ENCODE results near the gene SLX9. TPM values are rescaled to one million over a fixed set of nuclear protein-coding genes. Genes with fewer than 3 reads are reported as not detected.
"Not testable (repeated sequence)": the region's sequence is repeated elsewhere in the genome, so short reads cannot be mapped to it uniquely, and the experiment has no call there.

The SLX9 gene
- total RNA-seq, 5 donors from 2014 or later (not counting 1 experiment from before 2014, with no cell fraction given), result 16.7 to 32.2 (median 26.7) TPM

- Mint-ChIP-seq H3K4me1 (peaks cover 66 to 78% (median 77%) of the 10 kb centered on the region in 3 donors), H3K27ac (peak overlapping the region; percentile 89 to 90), H3K27me3 (no peaks in the 10 kb centered on the region), H3K4me3 (peak overlapping the region in 2 of 3 donors; percentile 24 to 80), H3K9me3 (no peaks in the 10 kb centered on the region), H3K36me3 (peaks cover 16% of the 10 kb centered on the region)
- peak overlapping the region; percentile 33 to 62 for H3K4me3 ChIP-seq (ENCODE audit: control insufficient read depth in 1 of 2, extremely low read depth in 1 of 2, low read length in 1 of 2)
- no peaks in the 10 kb centered on the region for H3K27me3 ChIP-seq (replicated peaks in 1 of 2; ENCODE audit: control insufficient read depth in 2 of 2, extremely low read depth in 1 of 2, insufficient read depth in 2 of 2, low read length in 1 of 2)
- H3K27ac ChIP-seq (ENCODE audit: low read length), result peak overlapping the region; percentile 78
- WGBS (ENCODE audit: insufficient coverage), result 83% methylated on average over 6 of the region's 27 CpGs
- H3K36me3 ChIP-seq (ENCODE audit: control insufficient read depth in 2 of 2, extremely low read depth in 1 of 2, insufficient read depth in 1 of 2, low read length in 1 of 2), result peaks cover 7 to 55% of the 10 kb centered on the region in 2 donors
- ATAC-seq (replicated peaks in 1 of 4) (no peak), DNase-seq (no peak)
- H3K9me3 ChIP-seq, result no peaks in the 10 kb centered on the region
- CTCF ChIA-PET, result interaction anchor here in 1 of 2 donors (0.9 to 1.8 kb wide), 3 partner anchors 17 to 109 kb away, joined by 3 to 7 read pairs (median 5); partner anchors contain the start of gene UBE2G2
- POLR2A ChIA-PET, result no interaction called here
- H3K4me1 ChIP-seq (ENCODE audit: control insufficient read depth in 1 of 2, extremely low read depth in 1 of 2, insufficient read depth in 2 of 2, low read length in 2 of 2), result peaks cover 44 to 96% of the 10 kb centered on the region in 2 experiments
Observed at GRCh38 chr21:44910229-44911067, 29.4 kb upstream of the SLX9 start.

GRCh38 chr21:44911068-44911383 is 28.8 kb upstream of the SLX9 start:
- Mint-ChIP-seq H3K4me1 (peaks cover 72 to 83% (median 82%) of the 10 kb centered on the region in 3 donors), H3K36me3 (peaks cover 17% of the 10 kb centered on the region), H3K27me3 (no peaks in the 10 kb centered on the region), H3K9me3 (no peaks in the 10 kb centered on the region), H3K4me3 (peak overlapping the region; percentile 59 to 80 (median 62)), H3K27ac (peak overlapping the region; percentile 89 to 90)
- ATAC-seq (replicated peaks in 1 of 4) (no peak), DNase-seq (no peak)
- 47% methylated on average over 10 of the region's 10 CpGs for WGBS (ENCODE audit: insufficient coverage)
- ChIA-PET POLR2A (no interaction called here), CTCF (interaction anchor here in 1 of 2 donors (0.8 to 1.8 kb wide), 4 partner anchors 14 to 110 kb away, joined by 3 to 7 read pairs (median 4); partner anchors contain the start of gene UBE2G2)
- H3K4me3 ChIP-seq (ENCODE audit: control insufficient read depth in 1 of 2, extremely low read depth in 1 of 2, low read length in 1 of 2), result peak overlapping the region; percentile 33 to 62
- H3K27ac ChIP-seq (ENCODE audit: low read length), result peak overlapping the region; percentile 78
- H3K36me3 ChIP-seq (ENCODE audit: control insufficient read depth in 2 of 2, extremely low read depth in 1 of 2, insufficient read depth in 1 of 2, low read length in 1 of 2), result peaks cover 4 to 52% of the 10 kb centered on the region in 2 donors
- peaks cover 48 to 97% of the 10 kb centered on the region in 2 experiments for H3K4me1 ChIP-seq (ENCODE audit: control insufficient read depth in 1 of 2, extremely low read depth in 1 of 2, insufficient read depth in 2 of 2, low read length in 2 of 2)
- no peaks in the 10 kb centered on the region for H3K27me3 ChIP-seq (replicated peaks in 1 of 2; ENCODE audit: control insufficient read depth in 2 of 2, extremely low read depth in 1 of 2, insufficient read depth in 2 of 2, low read length in 1 of 2)
- no peaks in the 10 kb centered on the region for H3K9me3 ChIP-seq

- H3K9me3 Mint-ChIP-seq, result no peaks in the 10 kb centered on the region
- peak overlapping the region; percentile 78 for H3K27ac ChIP-seq (ENCODE audit: low read length)
- H3K27ac Mint-ChIP-seq, result peak overlapping the region; percentile 89 to 90
- H3K4me3 Mint-ChIP-seq, result peak overlapping the region; percentile 59 to 80 (median 62)
- ATAC-seq (replicated peaks in 1 of 4), result peak; percentile 76 to 81 (median 78)
- H3K27me3 ChIP-seq (replicated peaks in 1 of 2; ENCODE audit: control insufficient read depth in 2 of 2, extremely low read depth in 1 of 2, insufficient read depth in 2 of 2, low read length in 1 of 2), result no peaks in the 10 kb centered on the region
- H3K27me3 Mint-ChIP-seq, result no peaks in the 10 kb centered on the region
- peaks cover 51 to 98% of the 10 kb centered on the region in 2 experiments for H3K4me1 ChIP-seq (ENCODE audit: control insufficient read depth in 1 of 2, extremely low read depth in 1 of 2, insufficient read depth in 2 of 2, low read length in 2 of 2)
- POLR2A ChIA-PET, result no interaction called here
- H3K36me3 Mint-ChIP-seq, result peaks cover 15% of the 10 kb centered on the region
- peak; percentile 35 to 80 (median 62) for DNase-seq
- H3K36me3 ChIP-seq (ENCODE audit: control insufficient read depth in 2 of 2, extremely low read depth in 1 of 2, insufficient read depth in 1 of 2, low read length in 1 of 2), result peaks cover 3 to 47% of the 10 kb centered on the region in 2 donors
- CTCF ChIA-PET, result interaction anchor here in 1 of 2 donors (0.8 to 1.8 kb wide), 3 partner anchors 14 to 110 kb away, joined by 3 to 7 read pairs (median 5); partner anchors contain the start of gene UBE2G2
- H3K4me3 ChIP-seq (ENCODE audit: control insufficient read depth in 1 of 2, extremely low read depth in 1 of 2, low read length in 1 of 2), result peak overlapping the region; percentile 33 to 62
- H3K9me3 ChIP-seq, result no peaks in the 10 kb centered on the region
- 2% methylated on average over 13 of the region's 19 CpGs for WGBS (ENCODE audit: insufficient coverage)
- peaks cover 72 to 82% (median 81%) of the 10 kb centered on the region in 3 donors for H3K4me1 Mint-ChIP-seq
Observed at GRCh38 chr21:44911384-44912157, 28.3 kb upstream of the SLX9 start.

- peak overlapping the region; percentile 33 to 62 for H3K4me3 ChIP-seq (ENCODE audit: control insufficient read depth in 1 of 2, extremely low read depth in 1 of 2, low read length in 1 of 2)
- peaks cover 15% of the 10 kb centered on the region for H3K36me3 Mint-ChIP-seq
- H3K4me1 ChIP-seq (ENCODE audit: control insufficient read depth in 1 of 2, extremely low read depth in 1 of 2, insufficient read depth in 2 of 2, low read length in 2 of 2), result peaks cover 55 to 98% of the 10 kb centered on the region in 2 experiments
- POLR2A ChIA-PET, result no interaction called here
- ATAC-seq (replicated peaks in 1 of 4) (no peak), DNase-seq (no peak)
- no peaks in the 10 kb centered on the region for H3K27me3 Mint-ChIP-seq
- CTCF ChIA-PET, result interaction anchor here in 1 of 2 donors (1.0 to 1.8 kb wide), 3 partner anchors 15 to 111 kb away, joined by 3 to 7 read pairs (median 4); partner anchors contain the start of gene UBE2G2
- no peaks in the 10 kb centered on the region for H3K27me3 ChIP-seq (replicated peaks in 1 of 2; ENCODE audit: control insufficient read depth in 2 of 2, extremely low read depth in 1 of 2, insufficient read depth in 2 of 2, low read length in 1 of 2)
- H3K9me3 Mint-ChIP-seq, result no peaks in the 10 kb centered on the region
- peaks cover 0 to 43% of the 10 kb centered on the region in 2 donors for H3K36me3 ChIP-seq (ENCODE audit: control insufficient read depth in 2 of 2, extremely low read depth in 1 of 2, insufficient read depth in 1 of 2, low read length in 1 of 2)
- peak overlapping the region; percentile 89 to 90 for H3K27ac Mint-ChIP-seq
- no peaks in the 10 kb centered on the region for H3K9me3 ChIP-seq
- peaks cover 78 to 87% (median 85%) of the 10 kb centered on the region in 3 donors for H3K4me1 Mint-ChIP-seq
- H3K27ac ChIP-seq (ENCODE audit: low read length), result peak overlapping the region; percentile 78
- 8% methylated on average over 7 of the region's 8 CpGs for WGBS (ENCODE audit: insufficient coverage)
- H3K4me3 Mint-ChIP-seq, result peak overlapping the region; percentile 59 to 80 (median 62)
Observed at GRCh38 chr21:44912158-44912473, 27.7 kb upstream of the SLX9 start.

- POLR2A ChIA-PET; DNase-seq; H3K9me3 ChIP-seq; H3K27me3 Mint-ChIP-seq; ATAC-seq (replicated peaks in 1 of 4); H3K9me3 Mint-ChIP-seq; H3K27me3 ChIP-seq (replicated peaks in 1 of 2; ENCODE audit: control insufficient read depth in 2 of 2, extremely low read depth in 1 of 2, insufficient read depth in 2 of 2, low read length in 1 of 2): not testable (repeated sequence)
- peaks cover 0 to 43% of the 10 kb centered on the region in 2 donors for H3K36me3 ChIP-seq (ENCODE audit: control insufficient read depth in 2 of 2, extremely low read depth in 1 of 2, insufficient read depth in 1 of 2, low read length in 1 of 2)
- CTCF ChIA-PET, result interaction anchor here in 1 of 2 donors (1.0 to 1.8 kb wide), 3 partner anchors 15 to 111 kb away, joined by 3 to 7 read pairs (median 4); partner anchors contain the start of gene UBE2G2
- H3K27ac Mint-ChIP-seq, result peak overlapping the region; percentile 93
- 54% methylated on average over 11 of the region's 25 CpGs for WGBS (ENCODE audit: insufficient coverage)
- H3K36me3 Mint-ChIP-seq, result peaks cover 17% of the 10 kb centered on the region
- peak overlapping the region; percentile 78 for H3K27ac ChIP-seq (ENCODE audit: low read length)
- peak overlapping the region; percentile 34 to 56 for H3K4me3 ChIP-seq (ENCODE audit: control insufficient read depth in 1 of 2, extremely low read depth in 1 of 2, low read length in 1 of 2)
- peaks cover 84 to 90% (median 88%) of the 10 kb centered on the region in 3 donors for H3K4me1 Mint-ChIP-seq
- peak overlapping the region; percentile 59 to 100 (median 62) for H3K4me3 Mint-ChIP-seq
- peaks cover 61 to 98% of the 10 kb centered on the region in 2 experiments for H3K4me1 ChIP-seq (ENCODE audit: control insufficient read depth in 1 of 2, extremely low read depth in 1 of 2, insufficient read depth in 2 of 2, low read length in 2 of 2)
Observed at GRCh38 chr21:44912506-44913412, 27.1 kb upstream of the SLX9 start.
